ENCODE data around the gene AIFM1. TPM values are rescaled to one million over a fixed set of nuclear protein-coding genes. Genes with fewer than 3 reads are reported as not detected.

The AIFM1 gene
- total RNA-seq, 2 donors from 2014 or later: 14.8 to 22.4 TPM

GRCh38 chrX:130204647-130205046, 39.0 kb upstream of the AIFM1 start:
- H3K4me3 ChIP-seq: no peak overlapping the region
- no peaks in the 10 kb centered on the region for H3K9me3 ChIP-seq
- WGBS, 2 donors: 0 to 85% methylated on average over 1 of the region's 1 CpG
- ATAC-seq: no peak
- H3K36me3 ChIP-seq (replicated peaks in 1 of 2; ENCODE audit: insufficient read depth in 1 of 2, low read depth in 2 of 2): no peaks in the 10 kb centered on the region
- H3K4me1 ChIP-seq: no peaks in the 10 kb centered on the region
- TF ChIP-seq POLR2A (IDR thresholded peaks at IDR 0.05) (no peak), CTCF (IDR thresholded peaks at IDR 0.05) (no peak)
- H3K27ac ChIP-seq: no peak overlapping the region
- intact Hi-C loops (cut with DNase I): no loop called here
- no peaks in the 10 kb centered on the region for H3K27me3 ChIP-seq
- DNase-seq: no peak

GRCh38 chrX:130197464-130197863, 31.8 kb upstream of the AIFM1 start:
- Histone ChIP-seq H3K27me3 (no peaks in the 10 kb centered on the region), H3K4me3 (no peak overlapping the region), H3K9me3 (no peaks in the 10 kb centered on the region), H3K36me3 (replicated peaks in 1 of 2; ENCODE audit: insufficient read depth in 1 of 2, low read depth in 2 of 2) (no peaks in the 10 kb centered on the region), H3K27ac (no peak overlapping the region), H3K4me1 (no peaks in the 10 kb centered on the region)
- TF ChIP-seq CTCF (IDR thresholded peaks at IDR 0.05) (no peak), POLR2A (IDR thresholded peaks at IDR 0.05) (no peak)
- WGBS, 2 donors: 70 to 77% methylated on average over 4 to 5 of the region's 5 CpGs
- DNase-seq: no peak
- intact Hi-C loops (cut with DNase I): no loop called here
- ATAC-seq: no peak

- intact Hi-C loops (cut with DNase I): no loop called here
- Histone ChIP-seq H3K9me3 (no peaks in the 10 kb centered on the region), H3K4me3 (no peak overlapping the region), H3K36me3 (replicated peaks in 1 of 2; ENCODE audit: insufficient read depth in 1 of 2, low read depth in 2 of 2) (no peaks in the 10 kb centered on the region), H3K27ac (no peak overlapping the region), H3K4me1 (no peaks in the 10 kb centered on the region), H3K27me3 (no peaks in the 10 kb centered on the region)
- ATAC-seq (no peak), DNase-seq (no peak)
- 56 to 61% methylated on average over 7 of the region's 7 CpGs for WGBS, 2 donors
- TF ChIP-seq CTCF (IDR thresholded peaks at IDR 0.05) (no peak), POLR2A (IDR thresholded peaks at IDR 0.05) (no peak)
Measured at GRCh38 chrX:130196466-130196865, 30.8 kb upstream of the AIFM1 start.

- Histone ChIP-seq H3K9me3 (no peaks in the 10 kb centered on the region), H3K27ac (no peak overlapping the region), H3K4me3 (no peak overlapping the region), H3K27me3 (no peaks in the 10 kb centered on the region), H3K36me3 (replicated peaks in 1 of 2; ENCODE audit: insufficient read depth in 1 of 2, low read depth in 2 of 2) (no peaks in the 10 kb centered on the region), H3K4me1 (no peaks in the 10 kb centered on the region)
- TF ChIP-seq POLR2A (IDR thresholded peaks at IDR 0.05) (no peak), CTCF (IDR thresholded peaks at IDR 0.05) (no peak)
- WGBS, 2 donors: 82% methylated on average over 4 of the region's 4 CpGs; no CpG with 5 or more reads in 1 of the 2 donors
- intact Hi-C loops (cut with DNase I): loop anchor here (5.0 kb wide), 1 partner anchor 108 kb away; no protein-coding TSS in a partner anchor
- DNase-seq: no peak
- no peak for ATAC-seq
Measured at GRCh38 chrX:130190801-130191200, 25.2 kb upstream of the AIFM1 start.

GRCh38 chrX:130186651-130187050, 21.0 kb upstream of the AIFM1 start:
- Histone ChIP-seq H3K27me3 (no peaks in the 10 kb centered on the region), H3K27ac (no peak overlapping the region), H3K9me3 (no peaks in the 10 kb centered on the region), H3K4me1 (no peaks in the 10 kb centered on the region), H3K4me3 (no peak overlapping the region), H3K36me3 (replicated peaks in 1 of 2; ENCODE audit: insufficient read depth in 1 of 2, low read depth in 2 of 2) (no peaks in the 10 kb centered on the region)
- 56 to 68% methylated on average over 3 to 4 of the region's 4 CpGs for WGBS, 2 donors
- intact Hi-C loops (cut with DNase I): no loop called here
- DNase-seq: no peak
- no peak for ATAC-seq
- TF ChIP-seq POLR2A (IDR thresholded peaks at IDR 0.05) (no peak), CTCF (IDR thresholded peaks at IDR 0.05) (no peak)

All from body of pancreas (tissue), 4 donors.